Measurements from ENCODE around the gene DNA2. TPM values are rescaled to one million over a fixed set of nuclear protein-coding genes. Genes with fewer than 3 reads are reported as not detected.

The DNA2 gene
- total and polyA plus RNA-seq, 2 experiments from 2014 or later = 3.4 to 8.1 TPM

DNA sequence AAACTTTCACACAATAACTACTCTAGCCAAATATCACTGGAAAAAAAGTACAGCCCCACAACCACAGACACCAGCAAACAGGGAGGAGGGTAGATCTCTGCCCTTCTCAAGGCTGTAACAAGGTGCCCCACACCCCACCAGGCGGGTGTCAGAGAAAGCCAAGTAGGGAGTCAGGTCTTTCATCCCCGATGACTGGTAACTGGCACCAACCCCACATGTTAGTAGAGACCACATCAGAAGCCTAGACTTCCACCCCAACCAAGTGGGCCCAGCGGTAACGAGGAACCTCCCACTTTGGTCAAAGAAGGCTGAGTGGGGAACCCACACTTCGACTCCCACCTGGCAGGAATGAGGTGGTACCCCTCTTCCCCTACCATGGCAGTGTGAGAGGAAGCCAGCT is 48.3 kb downstream of the DNA2 start:
- H3K27me3 ChIP-seq = no peaks in the 10 kb centered on the region
- no peak overlapping the region for H3K4me3 ChIP-seq
- no peak overlapping the region for H3K27ac ChIP-seq
- no peaks in the 10 kb centered on the region for H3K9me3 ChIP-seq (ENCODE audit: low read depth)
- no peak for DNase-seq (ENCODE audit: low read depth in 1 of 2, low spot score in 1 of 2)
- H3K4me1 ChIP-seq (ENCODE audit: low read depth) = no peaks in the 10 kb centered on the region
- H3K36me3 ChIP-seq = peaks cover 7% of the 10 kb centered on the region
- TF ChIP-seq, protein P1, sequence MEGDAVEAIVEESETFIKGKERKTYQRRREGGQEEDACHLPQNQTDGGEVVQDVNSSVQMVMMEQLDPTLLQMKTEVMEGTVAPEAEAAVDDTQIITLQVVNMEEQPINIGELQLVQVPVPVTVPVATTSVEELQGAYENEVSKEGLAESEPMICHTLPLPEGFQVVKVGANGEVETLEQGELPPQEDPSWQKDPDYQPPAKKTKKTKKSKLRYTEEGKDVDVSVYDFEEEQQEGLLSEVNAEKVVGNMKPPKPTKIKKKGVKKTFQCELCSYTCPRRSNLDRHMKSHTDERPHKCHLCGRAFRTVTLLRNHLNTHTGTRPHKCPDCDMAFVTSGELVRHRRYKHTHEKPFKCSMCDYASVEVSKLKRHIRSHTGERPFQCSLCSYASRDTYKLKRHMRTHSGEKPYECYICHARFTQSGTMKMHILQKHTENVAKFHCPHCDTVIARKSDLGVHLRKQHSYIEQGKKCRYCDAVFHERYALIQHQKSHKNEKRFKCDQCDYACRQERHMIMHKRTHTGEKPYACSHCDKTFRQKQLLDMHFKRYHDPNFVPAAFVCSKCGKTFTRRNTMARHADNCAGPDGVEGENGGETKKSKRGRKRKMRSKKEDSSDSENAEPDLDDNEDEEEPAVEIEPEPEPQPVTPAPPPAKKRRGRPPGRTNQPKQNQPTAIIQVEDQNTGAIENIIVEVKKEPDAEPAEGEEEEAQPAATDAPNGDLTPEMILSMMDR (IDR thresholded peaks at IDR 0.05; ENCODE audit: low read depth, low read length) = no peak

DNA sequence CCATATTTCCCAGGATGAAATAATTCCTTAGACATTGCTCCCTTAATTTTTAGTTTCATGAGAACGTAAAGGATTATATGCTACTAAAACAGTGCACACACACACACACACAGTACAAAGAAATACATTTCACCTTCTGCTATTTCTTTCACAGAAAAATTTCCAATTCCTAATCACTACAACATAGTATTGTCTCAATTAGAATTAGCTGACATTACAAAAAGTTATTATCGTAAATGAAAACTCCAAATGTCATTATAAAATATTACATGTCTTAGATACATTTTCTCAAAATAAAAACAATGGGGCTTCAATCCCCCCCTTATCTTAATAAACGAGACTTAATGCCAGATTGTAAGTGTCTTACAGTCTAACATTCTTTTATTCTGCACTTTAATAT is 52.4 kb downstream of the DNA2 start:
- no peaks in the 10 kb centered on the region for H3K27me3 ChIP-seq
- no peaks in the 10 kb centered on the region for H3K9me3 ChIP-seq (ENCODE audit: low read depth)
- no peak overlapping the region for H3K27ac ChIP-seq
- peaks cover 7% of the 10 kb centered on the region for H3K36me3 ChIP-seq
- no peak for DNase-seq (ENCODE audit: low read depth in 1 of 2, low spot score in 1 of 2)
- TF ChIP-seq, protein P1 (IDR thresholded peaks at IDR 0.05; ENCODE audit: low read depth, low read length) = no peak
- H3K4me1 ChIP-seq (ENCODE audit: low read depth) = no peaks in the 10 kb centered on the region
- H3K4me3 ChIP-seq = no peak overlapping the region

DNA sequence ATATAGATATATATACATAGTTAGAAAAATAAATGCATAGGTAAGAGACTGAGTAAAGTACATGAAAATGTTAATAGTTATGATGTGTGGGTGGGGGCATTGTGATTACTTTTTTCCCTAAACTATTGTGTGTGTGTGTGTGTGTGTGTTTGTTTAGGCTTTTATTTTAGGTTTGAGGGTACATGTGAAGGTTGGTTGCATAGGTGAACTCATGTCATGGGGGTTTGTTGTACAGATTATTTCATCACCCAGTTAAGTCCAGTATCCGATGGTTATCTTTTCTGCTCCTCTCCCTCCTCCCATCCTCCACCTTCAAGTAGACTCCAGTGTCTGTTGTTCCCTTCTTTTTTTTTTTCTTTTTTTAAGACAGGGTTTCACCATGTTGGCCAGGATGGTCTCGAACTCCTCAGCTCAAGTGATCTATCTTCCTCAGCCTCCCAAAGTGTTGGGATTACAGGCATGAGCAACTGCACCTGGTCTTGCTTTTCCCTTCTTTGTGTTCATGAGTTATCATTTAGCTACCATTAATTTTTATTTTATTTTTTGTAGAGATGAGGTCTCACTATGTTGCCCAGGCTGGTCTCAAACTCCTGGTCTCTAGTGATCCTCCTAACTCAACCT is 62.8 kb downstream of the DNA2 start:
- no peak for DNase-seq (ENCODE audit: low read depth in 1 of 2, low spot score in 1 of 2)
- Histone ChIP-seq H3K9me3 (ENCODE audit: low read depth) (no peaks in the 10 kb centered on the region), H3K4me1 (ENCODE audit: low read depth) (peaks cover 7% of the 10 kb centered on the region), H3K4me3 (no peak overlapping the region), H3K27ac (no peak overlapping the region), H3K27me3 (no peaks in the 10 kb centered on the region), H3K36me3 (no peaks in the 10 kb centered on the region)
- TF ChIP-seq, protein P1 (IDR thresholded peaks at IDR 0.05; ENCODE audit: low read depth, low read length) = no peak

DNA sequence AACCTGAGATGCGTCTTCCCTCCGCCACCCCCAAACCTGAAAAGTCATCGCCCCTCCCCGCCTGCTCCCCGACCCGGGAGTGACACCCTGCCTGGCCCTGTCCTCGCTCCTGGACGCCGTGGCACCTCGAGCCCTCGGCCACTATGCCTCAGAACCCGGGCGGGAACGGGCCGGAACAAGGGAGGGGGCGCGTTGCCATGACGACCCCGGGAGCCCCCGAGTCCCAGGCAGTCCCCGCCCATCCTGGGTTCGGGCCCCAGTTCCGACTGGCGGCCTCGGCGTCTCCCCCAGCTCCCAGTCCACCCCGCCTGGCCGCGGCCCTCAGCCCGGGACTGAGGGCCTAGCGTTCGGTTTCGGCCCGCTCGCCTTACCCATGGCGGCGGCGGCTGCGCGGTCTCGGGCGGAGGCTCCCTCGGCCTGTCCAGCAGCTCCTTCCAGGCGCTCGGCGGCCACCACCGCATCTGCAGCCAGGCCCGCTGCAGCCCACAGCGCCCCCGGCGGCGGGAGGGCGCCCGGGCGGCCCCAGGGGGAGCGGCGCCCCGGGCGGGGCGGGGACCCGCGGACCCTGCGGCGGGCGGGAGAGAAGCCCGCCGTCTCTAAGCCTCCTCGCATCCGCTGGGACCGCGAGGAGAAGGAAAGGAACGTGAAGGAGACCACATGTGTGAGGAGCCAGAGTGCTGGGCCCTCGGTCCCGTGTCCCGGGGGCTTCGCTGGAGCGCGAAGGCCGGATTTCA is 64.8 kb downstream of the DNA2 start, which contains the start of gene RUFY2:
Gene RUFY2 (minus strand): TSS at position 463 of the 734 bp plus-strand sequence. CDS start 88 bp downstream, at position 375.
- no peaks in the 10 kb centered on the region for H3K9me3 ChIP-seq (ENCODE audit: low read depth)
- H3K27me3 ChIP-seq = no peaks in the 10 kb centered on the region
- peaks cover 7% of the 10 kb centered on the region for H3K4me1 ChIP-seq (ENCODE audit: low read depth)
- TF ChIP-seq, protein P1 (IDR thresholded peaks at IDR 0.05; ENCODE audit: low read depth, low read length) = peak; percentile 38
- peak; percentile 88 for DNase-seq (ENCODE audit: low read depth in 1 of 2, low spot score in 1 of 2)
- peak within 1 kb of the TSS; percentile 66 for H3K4me3 ChIP-seq
- H3K27ac ChIP-seq = peak within 1 kb of the TSS; percentile 90
- H3K36me3 ChIP-seq = no peaks in the 10 kb centered on the region

DNA sequence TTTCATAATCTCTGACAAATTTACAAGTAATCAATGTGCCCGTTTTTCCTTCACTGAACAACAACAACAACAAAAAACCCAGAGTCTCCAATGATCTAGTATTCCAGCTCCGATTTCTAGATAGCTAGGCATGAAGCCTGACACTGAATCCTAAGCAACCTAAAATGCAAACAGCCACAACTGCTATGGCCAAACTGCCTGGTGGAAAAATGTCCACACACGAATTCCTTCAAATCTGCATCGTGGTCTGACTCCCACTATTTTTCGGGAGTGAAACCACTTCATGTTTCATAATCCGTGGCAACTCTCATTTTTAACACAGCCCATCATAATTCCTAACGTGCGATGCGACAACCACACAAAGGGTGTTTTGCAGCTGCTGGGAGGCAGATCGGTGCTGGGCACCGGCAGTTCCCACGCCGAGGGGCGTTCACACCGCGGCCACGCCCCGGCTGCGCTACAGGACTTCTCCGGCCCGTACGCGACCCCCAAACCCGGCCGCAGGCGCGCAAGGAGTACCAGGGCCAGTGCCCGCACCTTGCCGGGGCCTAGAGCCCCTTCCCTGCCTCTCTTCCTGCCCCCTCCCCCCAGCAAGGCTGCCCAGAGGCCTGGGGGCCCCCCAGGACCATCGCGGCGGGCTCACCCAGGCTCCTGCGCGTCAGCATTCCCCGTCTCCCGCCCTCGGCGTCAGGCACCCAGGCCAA is 65.5 kb downstream of the DNA2 start:
- peaks cover 4% of the 10 kb centered on the region for H3K36me3 ChIP-seq
- H3K4me1 ChIP-seq (ENCODE audit: low read depth) = peaks cover 7% of the 10 kb centered on the region
- peak overlapping the region; percentile 66 for H3K4me3 ChIP-seq
- TF ChIP-seq, protein P1 (IDR thresholded peaks at IDR 0.05; ENCODE audit: low read depth, low read length) = no peak
- peak; percentile 77 to 84 for DNase-seq (ENCODE audit: low read depth in 1 of 2, low spot score in 1 of 2)
- no peaks in the 10 kb centered on the region for H3K27me3 ChIP-seq
- peak overlapping the region; percentile 90 for H3K27ac ChIP-seq
- H3K9me3 ChIP-seq (ENCODE audit: low read depth) = no peaks in the 10 kb centered on the region
